NCI-H526 (cell line): ENCODE results near the gene ZNF177.

Experiments used
- DNase-seq, 2 experiments: peaks; one replicate each; lab custom pipeline; 2025; lab: John Stamatoyannopoulos, UW

The ZNF177 gene

DNA sequence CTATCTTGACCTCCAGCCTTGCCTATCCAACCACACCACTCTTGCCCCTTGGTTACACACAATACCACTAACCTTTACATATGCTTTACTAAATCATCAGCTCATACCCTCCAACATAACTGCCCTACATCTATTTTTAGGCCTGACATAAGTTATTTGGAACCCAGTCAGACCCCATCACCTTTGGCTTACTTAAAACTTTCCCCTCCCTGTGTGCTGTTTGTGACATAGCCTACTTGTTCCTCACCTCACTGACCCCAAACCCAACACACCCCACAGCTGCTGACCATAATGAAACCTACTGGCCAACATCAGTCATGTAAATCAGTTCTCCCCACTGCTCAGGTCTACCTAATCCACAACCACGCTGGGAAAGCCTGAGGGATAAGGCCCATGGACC is 67.6 kb downstream of the ZNF177 start:
- DNase-seq, result no peak

GRCh38 chr19:9431475-9431874 is 68.7 kb downstream of the ZNF177 start:
- peak in 1 of 2 experiments; percentile 24 for DNase-seq
